Bronchial epithelial cell (primary cell): ENCODE data around the gene CENPK. TPM values are rescaled to one million over a fixed set of nuclear protein-coding genes. Genes with fewer than 3 reads are reported as not detected.

Experiments
- DNase-seq: peaks from one replicate; pipeline ENCODE4 v3.0.0-alpha.2; 2010; ENCODE audit warnings: low read depth
- FAIRE-seq: peaks from 2 replicates; lab custom pipeline; 2011; peaks lifted over from hg19 to GRCh38; lab: Jason Lieb, UNC
- H3K27me3 ChIP-seq: 2 replicates; pipeline ENCODE4 v1.5.1; 2011; ENCODE audit warnings: low read length; ENCODE audit not compliant: control insufficient read depth, insufficient read depth
- H3K36me3 ChIP-seq: 2 replicates; pipeline ENCODE4 v1.5.1; 2011; ENCODE audit warnings: low read length; ENCODE audit not compliant: control insufficient read depth, insufficient read depth
- H3K4me3 ChIP-seq: 2 replicates; pipeline ENCODE4 v1.5.1; 2011; ENCODE audit warnings: mild to moderate bottlenecking, low read depth, low read length, control low read depth
- CTCF ChIP-seq: IDR thresholded peaks from 2 replicates; pipeline ENCODE4 v1.5.1; 2011; ENCODE audit warnings: mild to moderate bottlenecking, moderate library complexity, low read length, control low read depth, inconsistent platforms; ENCODE audit not compliant: insufficient read depth, severe bottlenecking
- total RNA-seq: library from RNA; depleted of rRNA; stranded (reverse); fragments of >200 nt; gene quantifications from 2 replicates; pipeline ENCODE4 v1.2.1, GENCODE V29; 2014

Gene CENPK
- total RNA-seq, 1 donor from 2014 or later = 2.1 TPM

DNA sequence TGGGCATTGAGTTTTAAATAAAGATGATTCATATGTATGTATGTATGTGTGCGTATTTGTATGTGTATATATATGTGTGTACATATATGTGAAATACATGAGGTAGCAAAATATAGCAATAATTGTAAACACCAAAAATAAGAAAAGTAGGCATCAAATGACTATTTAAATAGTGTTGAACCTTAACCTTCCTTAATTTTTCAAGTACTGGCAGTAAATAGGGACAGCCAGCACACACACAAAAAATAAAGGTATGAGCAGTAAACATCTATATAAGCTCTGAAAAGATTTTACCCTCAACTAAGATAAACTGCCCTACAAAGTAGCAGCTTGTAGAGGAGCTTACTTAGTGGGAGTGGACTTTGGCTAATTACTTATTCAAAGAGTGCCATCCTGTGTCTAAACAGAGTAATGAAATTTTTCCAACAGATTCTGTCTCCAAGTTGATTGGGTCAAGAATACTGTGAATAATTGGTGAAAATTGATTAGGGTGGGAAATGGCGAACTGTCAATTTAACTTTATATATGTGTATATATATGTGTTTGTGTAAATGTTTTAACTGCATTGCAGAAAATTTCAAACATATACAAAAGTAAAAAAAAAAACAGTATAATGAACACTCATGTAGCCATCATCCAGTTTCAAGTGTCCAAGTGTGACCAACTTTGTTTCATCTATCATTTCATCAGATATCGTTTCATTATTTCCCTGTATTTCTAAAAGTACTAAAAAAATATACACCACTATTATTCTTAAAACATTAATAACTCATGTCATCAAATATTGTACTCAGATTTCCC, 79.2 kb downstream of the CENPK start:
- FAIRE-seq = no peak
- Histone ChIP-seq H3K36me3 (no peaks in the 10 kb centered on the region), H3K27me3 (no peaks in the 10 kb centered on the region), H3K4me3 (peak overlapping the region; percentile 37)
- peak; percentile 43 for TF ChIP-seq CTCF
- peak; percentile 76 for DNase-seq

DNA sequence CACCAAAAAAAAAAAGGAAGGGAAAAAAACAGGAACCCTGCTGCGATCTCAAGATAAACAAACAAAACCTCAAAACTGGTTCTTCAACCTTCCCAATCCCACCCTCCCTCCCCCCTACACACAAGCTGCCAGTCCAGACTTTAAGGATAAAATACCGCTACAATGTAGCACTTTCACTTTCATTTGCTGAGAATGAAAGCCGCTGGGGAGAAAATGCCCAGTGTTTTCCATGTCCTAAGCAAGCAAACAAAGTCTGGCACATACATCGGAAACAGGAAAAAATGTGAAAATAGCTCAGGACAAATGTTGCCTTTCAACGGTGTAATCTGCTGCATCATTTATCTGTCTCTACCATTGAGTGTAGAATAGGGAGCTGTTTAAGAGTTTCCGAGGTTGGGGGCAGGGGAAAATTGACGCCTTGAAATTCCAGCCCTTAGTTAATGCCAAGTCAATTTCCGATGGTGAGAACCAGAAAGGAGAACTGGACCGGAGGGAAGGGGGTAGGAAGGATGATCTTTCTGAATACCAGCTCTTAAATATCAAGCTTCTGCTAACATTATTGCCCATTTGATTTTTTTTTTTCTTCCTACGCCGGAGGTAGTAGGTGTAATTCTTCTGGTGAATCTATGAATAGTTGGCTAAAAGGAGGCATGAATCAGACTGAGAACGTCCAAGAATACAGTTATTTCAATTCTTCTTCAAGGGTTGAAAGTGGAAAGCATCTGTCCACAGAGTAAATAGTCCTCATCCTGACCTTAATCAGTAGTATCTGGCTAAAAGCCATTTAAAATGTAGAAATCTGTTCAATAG, 80.0 kb downstream of the CENPK start:
- Histone ChIP-seq H3K4me3 (peak overlapping the region; percentile 37), H3K36me3 (no peaks in the 10 kb centered on the region), H3K27me3 (no peaks in the 10 kb centered on the region)
- FAIRE-seq (peak; percentile 7), DNase-seq (peak; percentile 53)
- TF ChIP-seq CTCF = no peak

- Histone ChIP-seq H3K4me3 (peak overlapping the region; percentile 37), H3K36me3 (no peaks in the 10 kb centered on the region), H3K27me3 (no peaks in the 10 kb centered on the region)
- DNase-seq = peak; percentile 38
- FAIRE-seq = no peak
- no peak for TF ChIP-seq CTCF
Measured at GRCh38 chr5:65482296-65482735, 80.7 kb downstream of the CENPK start.

DNA sequence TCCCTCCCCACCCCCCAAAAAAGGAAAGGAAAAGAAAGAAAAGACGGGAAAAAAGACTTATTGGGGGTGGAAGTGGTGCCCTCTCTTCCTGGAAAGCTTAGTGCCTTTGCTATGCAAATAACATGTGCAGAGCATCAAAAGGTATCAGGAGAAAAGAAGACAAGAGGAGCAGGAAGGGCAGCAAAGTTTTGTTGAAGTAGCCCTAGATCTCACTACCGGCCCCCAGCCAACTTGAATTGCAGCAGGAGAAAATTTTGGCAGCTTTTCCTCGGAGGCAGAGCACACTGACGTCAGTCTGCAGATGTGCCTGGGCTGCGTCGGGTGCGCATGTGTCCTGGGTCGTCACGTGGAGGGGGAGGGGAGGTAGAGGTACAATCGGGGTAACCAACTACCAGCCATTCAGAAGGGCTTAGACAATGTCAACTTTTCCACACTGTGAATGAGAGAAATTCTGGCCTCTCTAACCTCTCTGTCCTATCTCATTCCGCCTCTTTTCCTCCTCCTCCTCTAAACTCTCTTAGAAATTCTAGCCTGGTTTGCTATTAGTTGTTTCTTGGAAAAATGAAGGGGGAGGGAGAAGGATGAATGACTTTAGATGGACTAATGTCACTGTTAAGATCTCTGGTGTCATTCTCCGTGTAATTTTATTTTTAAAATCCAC, 81.2 kb downstream of the CENPK start, which contains the start of gene ADAMTS6:
TSS of gene ADAMTS6 (minus strand) at position 286 of the 661 bp plus-strand sequence. CDS start 8,247 bp downstream, outside the sequence.
- peak within 1 kb of the TSS; percentile 37 for H3K4me3 ChIP-seq
- no peak for TF ChIP-seq CTCF
- H3K27me3 ChIP-seq = no peaks in the 10 kb centered on the region
- DNase-seq (peak; percentile 79), FAIRE-seq (no peak)
- no peaks in the 10 kb centered on the region for H3K36me3 ChIP-seq

- Histone ChIP-seq H3K27me3 (no peaks in the 10 kb centered on the region), H3K4me3 (peak overlapping the region; percentile 37), H3K36me3 (no peaks in the 10 kb centered on the region)
- FAIRE-seq (no peak), DNase-seq (peak; percentile 7)
- no peak for TF ChIP-seq CTCF
Measured at GRCh38 chr5:65481171-65481581, 81.8 kb downstream of the CENPK start.
